ENCODE measurements around the gene LINS1.

DNA sequence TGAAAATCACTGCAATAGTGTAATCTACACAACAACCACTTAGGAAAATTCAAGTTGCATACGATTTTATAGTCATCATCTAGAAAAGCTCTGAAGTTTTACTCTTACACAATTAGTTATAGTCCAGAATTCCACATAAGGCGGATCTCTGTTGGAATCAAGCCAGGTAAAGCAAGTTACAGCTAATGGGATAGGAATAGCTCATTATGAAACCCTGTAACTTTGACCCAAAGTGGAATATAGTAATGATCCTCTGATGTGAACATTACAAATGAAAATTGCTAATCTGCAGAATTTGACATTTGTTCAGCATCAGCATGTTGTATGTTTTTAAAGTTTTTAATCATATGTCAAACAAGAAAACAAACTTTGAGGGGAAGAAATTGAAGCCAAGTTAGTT, 77.7 kb downstream of the LINS1 start:
- no peak for TF ChIP-seq POLR2AphosphoS5 (IDR thresholded peaks at IDR 0.05)
- no peak for TF ChIP-seq POLR2A (IDR thresholded peaks at IDR 0.05)

All from sigmoid colon (tissue), 4 donors.